22Rv1 (cell line): Measurements from ENCODE around the gene OR52H1.

Source experiments
- ZFX ChIP-seq: fragments of 450-650 bp; IDR thresholded peaks from 2 replicates; pipeline ENCODE4 v1.6.1; 2017; ENCODE audit warnings: antibody characterized with exemption, borderline replicate concordance
- TF ChIP-seq, protein P1 (sequence below): fragments of 450-650 bp; IDR thresholded peaks from 2 replicates; pipeline ENCODE4 v1.5.1; 2017; ENCODE audit warnings: mild to moderate bottlenecking

DNA sequence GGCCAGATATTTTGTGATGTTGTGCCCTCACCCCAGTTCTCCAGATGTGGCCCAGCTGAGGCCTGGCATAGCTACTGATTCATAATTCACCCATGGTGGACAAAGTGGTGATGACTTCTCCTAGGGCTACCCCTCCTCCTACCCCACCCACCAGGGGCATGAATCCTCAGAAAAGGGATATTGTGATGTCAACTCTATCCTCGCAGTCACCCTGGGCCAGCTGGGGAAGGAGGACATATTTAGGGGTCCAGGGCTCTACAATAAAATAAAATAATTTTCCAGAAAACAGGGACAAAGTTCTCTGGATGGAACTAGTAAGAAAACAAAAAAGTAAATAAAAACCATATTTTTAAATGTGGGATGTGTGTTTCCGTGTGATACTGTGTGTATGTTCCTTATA, 31.7 kb downstream of the OR52H1 start, which contains the start of gene UBQLNL:
- TF ChIP-seq, protein P1, sequence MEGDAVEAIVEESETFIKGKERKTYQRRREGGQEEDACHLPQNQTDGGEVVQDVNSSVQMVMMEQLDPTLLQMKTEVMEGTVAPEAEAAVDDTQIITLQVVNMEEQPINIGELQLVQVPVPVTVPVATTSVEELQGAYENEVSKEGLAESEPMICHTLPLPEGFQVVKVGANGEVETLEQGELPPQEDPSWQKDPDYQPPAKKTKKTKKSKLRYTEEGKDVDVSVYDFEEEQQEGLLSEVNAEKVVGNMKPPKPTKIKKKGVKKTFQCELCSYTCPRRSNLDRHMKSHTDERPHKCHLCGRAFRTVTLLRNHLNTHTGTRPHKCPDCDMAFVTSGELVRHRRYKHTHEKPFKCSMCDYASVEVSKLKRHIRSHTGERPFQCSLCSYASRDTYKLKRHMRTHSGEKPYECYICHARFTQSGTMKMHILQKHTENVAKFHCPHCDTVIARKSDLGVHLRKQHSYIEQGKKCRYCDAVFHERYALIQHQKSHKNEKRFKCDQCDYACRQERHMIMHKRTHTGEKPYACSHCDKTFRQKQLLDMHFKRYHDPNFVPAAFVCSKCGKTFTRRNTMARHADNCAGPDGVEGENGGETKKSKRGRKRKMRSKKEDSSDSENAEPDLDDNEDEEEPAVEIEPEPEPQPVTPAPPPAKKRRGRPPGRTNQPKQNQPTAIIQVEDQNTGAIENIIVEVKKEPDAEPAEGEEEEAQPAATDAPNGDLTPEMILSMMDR: no peak
- no peak for TF ChIP-seq ZFX
